Measurements from ENCODE around the gene RYK. TPM values are rescaled to one million over a fixed set of nuclear protein-coding genes. Genes with fewer than 3 reads are reported as not detected.

Gene RYK
- total and polyA plus RNA-seq, 4 donors, result 7.5 to 36.1 (median 15.3) TPM

GRCh38 chr3:134199240-134199639, 51.4 kb downstream of the RYK start (continued):
- TF ChIP-seq CTCF (IDR thresholded peaks at IDR 0.05; ENCODE audit: low read depth, low read length, missing input control), result no peak

- Histone ChIP-seq H3K9me3 (ENCODE audit: control insufficient read depth in 4 of 4, low read length in 3 of 4) (no peaks in the 10 kb centered on the region), H3K9ac (ENCODE audit: low read depth in 1 of 2, low read length in 2 of 2) (no peak overlapping the region), H3K36me3 (ENCODE audit: control insufficient read depth in 4 of 4, insufficient read depth in 3 of 4, low read depth in 1 of 4, low read length in 3 of 4) (peaks cover 2 to 15% (median 11%) of the 10 kb centered on the region in 4 donors), H3K4me3 (ENCODE audit: low read depth in 1 of 3, low read length in 3 of 3) (no peak overlapping the region), H3K27ac (ENCODE audit: low read depth in 1 of 2, low read length in 2 of 2) (no peak overlapping the region), H3K4me1 (ENCODE audit: control insufficient read depth in 4 of 4, insufficient read depth in 4 of 4, low read length in 3 of 4) (no peaks in the 10 kb centered on the region), H3K27me3 (ENCODE audit: control insufficient read depth in 4 of 4, insufficient read depth in 4 of 4, low read length in 3 of 4) (no peaks in the 10 kb centered on the region)
- WGBS, result 96% methylated on average over 2 of the region's 2 CpGs
- no peak for TF ChIP-seq FOXA1 (IDR thresholded peaks at IDR 0.05)
- no peak for TF ChIP-seq ATF3 (IDR thresholded peaks at IDR 0.05)
- no peak for TF ChIP-seq EGR1 (IDR thresholded peaks at IDR 0.05; ENCODE audit: low read depth in 2 of 2)
- TF ChIP-seq ZBTB33 (IDR thresholded peaks at IDR 0.05), result no peak
- TF ChIP-seq REST (IDR thresholded peaks at IDR 0.05), result no peak
- TF ChIP-seq RXRA (IDR thresholded peaks at IDR 0.05), result no peak
- TF ChIP-seq HNF4A (conservative IDR thresholded peaks at IDR 0.05), result no peak
- TF ChIP-seq MAX (IDR thresholded peaks at IDR 0.05), result no peak
- TF ChIP-seq TAF1 (conservative IDR thresholded peaks at IDR 0.05), result no peak
- no peak for TF ChIP-seq CTCF (IDR thresholded peaks at IDR 0.05; ENCODE audit: low read depth, low read length, missing input control)
- TF ChIP-seq GABPA (IDR thresholded peaks at IDR 0.05 in 1 of 2, conservative IDR thresholded peaks at IDR 0.05 in 1 of 2), result no peak
- TF ChIP-seq NR2F2 (IDR thresholded peaks at IDR 0.05), result no peak
- TF ChIP-seq SP1 (IDR thresholded peaks at IDR 0.05), result no peak
- TF ChIP-seq FOXA2 (IDR thresholded peaks at IDR 0.05), result no peak
- TF ChIP-seq JUND (IDR thresholded peaks at IDR 0.05), result no peak
- no peak for DNase-seq (ENCODE audit: low spot score)
Measured at GRCh38 chr3:134198414-134198813, 52.2 kb downstream of the RYK start.
